ENCODE measurements around the gene GREM2.

GRCh38 chr1:240487493-240487892, 124.5 kb downstream of the GREM2 start:
- no peak for TF ChIP-seq CTCF (IDR thresholded peaks at IDR 0.05)
- no peak for TF ChIP-seq POLR2A (IDR thresholded peaks at IDR 0.05)
